Measurements from ENCODE around the gene SLC25A38.

The SLC25A38 gene

DNA sequence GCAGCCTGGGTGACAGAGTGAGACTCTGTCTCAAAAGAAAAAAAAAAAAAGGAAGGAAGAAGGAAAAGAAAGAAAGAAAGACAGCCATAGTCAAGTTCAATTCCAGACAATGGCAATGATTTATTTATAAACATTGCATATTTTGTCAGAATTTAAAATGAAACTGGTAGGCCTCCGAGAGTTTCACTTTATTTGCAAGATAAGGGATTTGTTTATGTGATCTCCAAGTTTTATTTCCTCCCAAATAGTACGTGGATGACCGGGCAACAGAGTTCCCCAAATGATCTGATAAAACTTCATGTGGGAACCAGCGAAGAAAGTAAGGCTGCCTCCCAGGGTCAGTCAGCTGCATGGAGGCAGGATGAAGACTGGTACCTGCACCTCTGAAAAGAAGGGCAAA, 55.7 kb downstream of the SLC25A38 start:
- no peak for DNase-seq

DNA sequence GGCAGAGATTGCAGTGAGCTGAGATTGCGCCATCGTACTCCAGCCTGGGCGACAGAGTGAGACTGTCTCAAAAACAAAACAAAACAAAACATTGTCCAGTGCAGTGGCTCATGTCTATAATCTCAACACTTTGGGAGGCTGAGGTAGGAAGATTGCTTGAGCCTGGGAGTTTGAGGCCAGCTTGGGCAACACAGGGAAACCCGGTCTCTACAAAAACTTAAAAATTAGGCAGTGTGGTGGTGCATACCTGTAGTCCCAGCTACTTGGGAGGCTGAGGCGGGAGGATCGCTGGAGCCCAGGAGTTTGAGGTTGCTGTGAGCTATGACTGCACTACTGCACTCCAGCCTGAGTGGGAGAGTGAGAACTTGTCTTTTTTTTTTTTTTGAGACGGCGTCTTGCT, 57.1 kb downstream of the SLC25A38 start:
- DNase-seq, result no peak

DNA sequence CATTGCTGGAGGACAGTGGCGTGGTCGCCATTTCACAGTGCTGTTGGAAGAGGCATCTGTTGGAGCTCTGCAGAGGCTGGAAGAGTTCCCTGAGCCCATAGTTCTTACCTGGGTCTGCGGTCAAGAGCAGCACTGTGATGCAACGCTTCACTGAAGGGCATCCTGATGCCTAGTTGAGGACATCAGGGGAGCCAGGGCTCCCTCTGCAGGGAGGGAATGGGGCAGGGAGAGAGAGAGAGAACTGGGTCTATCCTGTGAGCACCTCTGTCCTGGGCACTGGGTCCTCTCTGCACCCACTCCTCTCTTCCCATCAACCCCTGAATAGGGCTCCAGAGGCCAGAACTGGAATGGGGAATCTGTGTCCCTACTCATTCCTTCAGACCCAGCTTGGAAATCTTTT, 60.4 kb downstream of the SLC25A38 start:
- no peak for DNase-seq

DNA sequence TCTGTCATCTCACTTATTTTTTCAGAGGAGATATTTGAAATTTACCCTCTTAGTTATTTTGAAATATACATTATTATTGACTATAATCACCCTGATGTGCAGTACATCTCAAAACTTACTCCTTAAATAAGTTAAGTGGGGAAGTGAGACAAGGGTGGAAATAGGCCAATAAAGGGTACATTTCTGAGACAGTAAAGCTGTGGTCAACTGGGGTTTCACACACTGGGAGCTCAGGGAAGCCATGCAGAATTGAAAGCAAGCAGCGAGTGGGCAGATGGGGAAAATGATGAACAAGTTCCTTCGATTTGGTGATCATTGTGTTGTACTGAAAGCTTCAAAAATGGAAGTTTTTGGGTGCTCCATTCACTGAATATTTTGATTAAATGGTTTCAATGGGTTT, 62.8 kb downstream of the SLC25A38 start:
- no peak for DNase-seq

DNA sequence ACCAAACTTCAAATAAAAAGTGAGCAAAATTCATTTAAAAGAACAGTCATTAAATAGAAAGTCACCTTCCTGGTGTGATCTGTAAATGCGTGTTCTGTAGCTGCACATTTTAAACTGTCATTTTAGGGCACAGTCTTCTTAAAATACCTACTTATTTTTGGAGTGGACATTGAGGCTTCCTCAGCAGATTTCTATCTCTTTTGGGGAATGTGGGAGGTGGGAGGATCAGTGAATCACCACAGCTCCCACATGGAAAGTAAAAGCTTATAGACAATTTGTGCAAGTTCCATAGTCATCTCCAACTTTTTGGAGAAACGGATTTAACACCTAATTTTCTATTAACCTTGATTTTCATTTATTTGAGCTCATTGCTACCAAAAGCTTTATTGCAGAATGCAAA, 63.3 kb downstream of the SLC25A38 start:
- no peak for DNase-seq
